ENCODE measurements around the gene PLAAT5. TPM values are rescaled to one million over a fixed set of nuclear protein-coding genes. Genes with fewer than 3 reads are reported as not detected.

PLAAT5 gene
- total RNA-seq, 2 donors from 2014 or later = 14.0 to 18.1 TPM

DNA sequence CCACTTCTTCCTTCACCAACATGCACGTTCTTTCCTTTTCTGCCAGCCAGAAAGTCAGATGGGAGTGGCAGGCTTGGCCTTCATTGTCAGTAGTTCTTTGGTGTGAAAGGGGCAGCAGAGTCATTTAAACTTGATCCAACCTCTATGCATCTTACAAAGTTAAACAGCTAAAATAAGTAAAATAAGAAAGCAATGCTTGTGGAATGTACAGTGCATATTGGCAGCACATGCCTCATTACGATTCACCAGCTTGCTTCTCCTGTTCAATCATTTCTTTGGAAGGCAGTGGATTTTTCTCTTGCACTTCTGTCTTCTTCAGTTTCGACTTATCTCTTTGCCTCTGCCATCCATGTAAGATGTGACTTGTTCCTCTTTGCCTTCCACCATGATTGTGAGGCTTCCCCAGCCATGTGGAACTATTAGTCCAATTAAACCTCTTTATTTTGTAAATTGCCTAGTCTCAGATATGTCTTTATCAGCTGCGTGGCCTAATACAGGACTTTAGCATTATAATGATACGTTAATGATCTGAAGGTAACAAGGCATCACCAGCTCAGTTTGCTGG is 29.7 kb upstream of the PLAAT5 start:
- H3K36me3 Mint-ChIP-seq (ENCODE audit: low read depth) = peaks cover 44% of the 10 kb centered on the region
- no peaks in the 10 kb centered on the region for H3K4me1 Mint-ChIP-seq
- Histone ChIP-seq H3K27me3 (ENCODE audit: control insufficient read depth, insufficient read depth, low read length, poor library complexity, severe bottlenecking) (no peaks in the 10 kb centered on the region), H3K27ac (ENCODE audit: low read depth, low read length) (no peak overlapping the region), H3K9me3 (ENCODE audit: control insufficient read depth, low read length) (peaks cover 52% of the 10 kb centered on the region), H3K36me3 (ENCODE audit: control insufficient read depth, insufficient read depth, low read length) (no peaks in the 10 kb centered on the region), H3K9ac (ENCODE audit: extremely low read depth, low read length, poor library complexity, severe bottlenecking) (no peak overlapping the region), H3K4me1 (ENCODE audit: control insufficient read depth, insufficient read depth, low read length) (no peaks in the 10 kb centered on the region), H3K4me3 (ENCODE audit: low read length) (peak overlapping the region; percentile 61)
- TF ChIP-seq, protein P1, sequence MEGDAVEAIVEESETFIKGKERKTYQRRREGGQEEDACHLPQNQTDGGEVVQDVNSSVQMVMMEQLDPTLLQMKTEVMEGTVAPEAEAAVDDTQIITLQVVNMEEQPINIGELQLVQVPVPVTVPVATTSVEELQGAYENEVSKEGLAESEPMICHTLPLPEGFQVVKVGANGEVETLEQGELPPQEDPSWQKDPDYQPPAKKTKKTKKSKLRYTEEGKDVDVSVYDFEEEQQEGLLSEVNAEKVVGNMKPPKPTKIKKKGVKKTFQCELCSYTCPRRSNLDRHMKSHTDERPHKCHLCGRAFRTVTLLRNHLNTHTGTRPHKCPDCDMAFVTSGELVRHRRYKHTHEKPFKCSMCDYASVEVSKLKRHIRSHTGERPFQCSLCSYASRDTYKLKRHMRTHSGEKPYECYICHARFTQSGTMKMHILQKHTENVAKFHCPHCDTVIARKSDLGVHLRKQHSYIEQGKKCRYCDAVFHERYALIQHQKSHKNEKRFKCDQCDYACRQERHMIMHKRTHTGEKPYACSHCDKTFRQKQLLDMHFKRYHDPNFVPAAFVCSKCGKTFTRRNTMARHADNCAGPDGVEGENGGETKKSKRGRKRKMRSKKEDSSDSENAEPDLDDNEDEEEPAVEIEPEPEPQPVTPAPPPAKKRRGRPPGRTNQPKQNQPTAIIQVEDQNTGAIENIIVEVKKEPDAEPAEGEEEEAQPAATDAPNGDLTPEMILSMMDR (conservative IDR thresholded peaks at IDR 0.05) = no peak
- H3K27ac Mint-ChIP-seq = no peak overlapping the region
- H3K4me3 Mint-ChIP-seq = no peak overlapping the region
- DNase-seq = no peak
- 92 to 98% methylated on average over 4 to 5 of the region's 5 CpGs for WGBS, 2 experiments (ENCODE audit: insufficient coverage in 1 of 2, insufficient read length in 1 of 2)
- H3K9me3 Mint-ChIP-seq = peaks cover 62% of the 10 kb centered on the region
- no peaks in the 10 kb centered on the region for H3K27me3 Mint-ChIP-seq (ENCODE audit: insufficient read depth)

DNA sequence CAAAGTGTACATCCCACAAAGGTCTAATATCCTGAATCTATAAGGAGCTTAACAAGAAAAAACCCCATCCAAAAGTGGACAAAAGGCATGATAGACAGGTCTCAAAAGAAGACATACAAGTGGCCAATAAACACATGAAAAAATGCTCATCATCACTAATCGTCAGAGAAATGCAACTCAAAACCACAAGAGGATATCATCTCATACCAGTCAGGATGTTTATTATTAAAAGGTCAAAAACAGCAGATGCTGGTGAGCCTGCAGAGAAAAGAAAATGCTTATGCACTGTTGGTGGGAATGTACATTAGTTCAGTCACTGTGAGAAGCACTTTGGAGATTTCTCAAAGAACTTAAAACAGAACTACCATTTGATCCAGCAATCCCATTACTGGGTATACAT is 27.6 kb upstream of the PLAAT5 start:
- Histone ChIP-seq H3K27ac (ENCODE audit: low read depth, low read length) (no peak overlapping the region), H3K27me3 (ENCODE audit: control insufficient read depth, insufficient read depth, low read length, poor library complexity, severe bottlenecking) (no peaks in the 10 kb centered on the region), H3K4me1 (ENCODE audit: control insufficient read depth, insufficient read depth, low read length) (no peaks in the 10 kb centered on the region), H3K4me3 (ENCODE audit: low read length) (no peak overlapping the region), H3K36me3 (ENCODE audit: control insufficient read depth, insufficient read depth, low read length) (no peaks in the 10 kb centered on the region), H3K9ac (ENCODE audit: extremely low read depth, low read length, poor library complexity, severe bottlenecking) (no peak overlapping the region), H3K9me3 (ENCODE audit: control insufficient read depth, low read length) (peaks cover 39% of the 10 kb centered on the region)
- H3K36me3 Mint-ChIP-seq (ENCODE audit: low read depth) = peaks cover 40% of the 10 kb centered on the region
- no peaks in the 10 kb centered on the region for H3K4me1 Mint-ChIP-seq
- DNase-seq = no peak
- H3K27ac Mint-ChIP-seq = no peak overlapping the region
- TF ChIP-seq, protein P1 (conservative IDR thresholded peaks at IDR 0.05) = no peak
- no peaks in the 10 kb centered on the region for H3K27me3 Mint-ChIP-seq (ENCODE audit: insufficient read depth)
- 67 to 100% methylated on average over 1 of the region's 1 CpG for WGBS, 2 experiments (ENCODE audit: insufficient coverage in 1 of 2, insufficient read length in 1 of 2)
- peaks cover 44% of the 10 kb centered on the region for H3K9me3 Mint-ChIP-seq
- no peak overlapping the region for H3K4me3 Mint-ChIP-seq

DNA sequence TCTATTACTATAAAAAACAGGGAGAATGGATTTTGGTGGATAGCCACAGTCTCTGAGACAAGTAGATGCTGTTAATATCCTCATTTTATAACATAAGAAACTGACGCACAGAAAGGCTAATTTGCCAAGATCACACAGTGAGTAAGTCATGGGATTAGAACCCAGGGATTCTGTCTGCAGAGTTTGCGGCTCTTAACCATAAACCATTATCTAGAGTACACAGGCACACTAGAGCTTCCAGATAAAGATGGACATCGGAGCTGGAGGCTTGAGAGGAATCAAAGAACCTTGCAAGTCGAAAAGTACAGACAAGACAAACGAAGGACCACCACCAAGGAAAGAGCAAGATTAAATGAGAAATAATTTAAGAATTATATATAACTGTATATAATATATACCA is 26.2 kb upstream of the PLAAT5 start:
- Histone ChIP-seq H3K27ac (ENCODE audit: low read depth, low read length) (no peak overlapping the region), H3K27me3 (ENCODE audit: control insufficient read depth, insufficient read depth, low read length, poor library complexity, severe bottlenecking) (no peaks in the 10 kb centered on the region), H3K36me3 (ENCODE audit: control insufficient read depth, insufficient read depth, low read length) (no peaks in the 10 kb centered on the region), H3K9me3 (ENCODE audit: control insufficient read depth, low read length) (peaks cover 27% of the 10 kb centered on the region), H3K4me3 (ENCODE audit: low read length) (no peak overlapping the region), H3K9ac (ENCODE audit: extremely low read depth, low read length, poor library complexity, severe bottlenecking) (no peak overlapping the region), H3K4me1 (ENCODE audit: control insufficient read depth, insufficient read depth, low read length) (no peaks in the 10 kb centered on the region)
- DNase-seq = no peak
- Mint-ChIP-seq H3K27me3 (ENCODE audit: insufficient read depth) (no peaks in the 10 kb centered on the region), H3K4me3 (no peak overlapping the region), H3K9me3 (peaks cover 34% of the 10 kb centered on the region), H3K4me1 (no peaks in the 10 kb centered on the region), H3K27ac (no peak overlapping the region), H3K36me3 (ENCODE audit: low read depth) (peaks cover 39% of the 10 kb centered on the region)
- TF ChIP-seq, protein P1 (conservative IDR thresholded peaks at IDR 0.05) = no peak
- WGBS, 2 experiments (ENCODE audit: insufficient coverage in 1 of 2, insufficient read length in 1 of 2) = 90 to 93% methylated on average over 2 to 5 of the region's 5 CpGs
